DMS 273 (cell line): ENCODE results near the gene PLAGL1.

Experiments
- DNase-seq: peaks from one replicate; lab custom pipeline; 2025; ENCODE audit not compliant: unreplicated experiment; lab: John Stamatoyannopoulos, UW

Gene PLAGL1

DNA sequence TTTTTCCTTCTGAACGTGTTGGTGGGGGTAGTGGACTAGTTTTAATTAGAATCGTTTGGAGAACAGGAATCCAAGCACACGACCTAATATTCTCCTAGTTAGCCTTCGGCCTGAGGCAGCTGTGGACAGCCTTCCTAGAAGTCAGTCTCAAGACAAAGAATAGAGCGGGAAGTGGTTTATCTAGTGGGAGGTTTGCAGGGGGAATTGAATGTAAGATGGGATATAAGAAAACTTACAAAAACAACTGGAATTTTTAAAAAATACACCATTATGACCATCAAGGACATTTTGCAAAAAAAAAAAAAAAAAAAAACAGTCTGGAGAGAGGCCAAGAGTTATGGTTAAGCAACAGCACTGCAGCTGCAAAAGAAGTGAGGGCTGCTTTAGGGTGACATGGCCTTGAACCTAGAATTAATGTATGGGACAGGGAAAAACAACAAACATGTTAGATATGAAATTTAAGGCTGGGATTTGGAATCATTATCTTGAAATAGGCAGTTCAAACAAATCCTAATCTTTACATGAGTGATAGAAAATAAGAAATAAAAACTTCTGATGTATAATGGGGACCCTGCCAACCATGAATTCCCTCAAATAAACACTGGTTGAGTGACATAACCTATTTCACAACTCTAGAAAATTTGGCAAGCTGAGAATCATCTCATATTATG lies 40.2 kb downstream of the PLAGL1 start:
- DNase-seq: no peak

GRCh38 chr6:143966312-143966711 lies 41.7 kb downstream of the PLAGL1 start:
- DNase-seq: no peak

- DNase-seq: no peak
Measured at GRCh38 chr6:143965503-143966171, 42.4 kb downstream of the PLAGL1 start.

- DNase-seq: no peak
Measured at GRCh38 chr6:143964674-143965081, 43.4 kb downstream of the PLAGL1 start.

- no peak for DNase-seq
Measured at GRCh38 chr6:143963158-143963919, 44.7 kb downstream of the PLAGL1 start.

DNA sequence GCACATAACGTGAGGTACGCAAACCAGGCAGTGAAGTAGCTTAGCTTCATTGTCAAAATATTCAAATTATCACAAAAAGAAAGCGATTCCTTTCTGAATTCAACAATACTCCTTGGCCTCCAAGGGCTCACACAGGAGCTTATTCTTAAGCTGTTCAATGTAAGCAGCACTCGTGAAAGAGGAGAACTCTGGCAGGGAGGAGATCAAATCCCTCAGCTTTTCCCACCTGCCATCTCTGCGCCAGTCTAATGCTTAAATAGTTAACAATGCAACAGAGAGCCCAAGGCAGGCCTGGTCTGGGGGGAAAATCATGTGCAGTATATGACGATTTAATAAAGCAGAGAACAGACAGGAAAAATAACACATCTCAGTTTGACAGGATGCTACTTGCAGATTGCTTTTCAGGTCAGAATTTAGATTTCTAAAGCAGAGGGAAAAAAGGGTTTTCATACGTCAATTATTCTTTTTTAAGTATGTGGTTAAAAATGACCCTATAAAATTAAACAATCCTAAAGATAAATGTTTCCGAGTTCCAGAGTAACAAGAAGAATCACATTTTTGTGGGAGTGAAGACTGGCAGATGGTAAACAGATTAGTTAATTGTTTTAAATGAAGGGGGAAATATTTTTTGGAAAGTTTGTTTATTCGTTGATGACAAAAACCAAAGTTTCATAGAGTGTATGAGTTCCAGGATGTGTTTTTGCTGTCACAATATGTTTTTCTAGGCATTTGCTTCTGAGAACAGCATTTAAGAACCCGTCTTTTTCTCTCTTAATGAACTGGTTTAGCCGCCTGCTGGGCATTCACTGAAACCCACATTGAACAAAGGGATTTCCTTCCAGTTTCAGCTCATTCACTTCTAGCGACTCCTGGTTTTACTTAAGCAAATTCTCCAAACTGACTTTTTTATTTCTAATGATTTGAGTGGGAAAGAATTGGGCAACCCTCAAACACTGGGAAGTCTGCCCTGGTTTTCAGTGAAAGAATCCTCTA lies 45.9 kb downstream of the PLAGL1 start:
- no peak for DNase-seq

DNA sequence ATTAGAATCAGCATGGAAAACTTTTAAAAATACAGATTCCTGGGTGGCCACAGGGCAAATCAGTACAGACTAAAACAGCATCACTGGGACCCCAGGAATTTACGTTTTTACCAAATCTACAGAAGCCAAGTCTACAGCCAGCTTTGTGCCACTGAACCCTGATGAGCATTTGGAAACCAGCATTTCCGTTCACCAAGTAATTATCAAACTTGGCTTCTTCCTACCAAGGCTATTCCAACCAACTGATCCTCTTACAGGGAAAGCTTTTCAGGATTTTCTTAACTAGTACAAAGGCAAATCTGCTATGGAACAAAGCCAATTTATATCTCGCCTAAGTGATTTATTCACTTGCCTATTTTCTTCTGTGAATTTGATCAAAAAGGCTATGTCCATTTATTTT lies 47.0 kb downstream of the PLAGL1 start:
- DNase-seq: no peak

DNA sequence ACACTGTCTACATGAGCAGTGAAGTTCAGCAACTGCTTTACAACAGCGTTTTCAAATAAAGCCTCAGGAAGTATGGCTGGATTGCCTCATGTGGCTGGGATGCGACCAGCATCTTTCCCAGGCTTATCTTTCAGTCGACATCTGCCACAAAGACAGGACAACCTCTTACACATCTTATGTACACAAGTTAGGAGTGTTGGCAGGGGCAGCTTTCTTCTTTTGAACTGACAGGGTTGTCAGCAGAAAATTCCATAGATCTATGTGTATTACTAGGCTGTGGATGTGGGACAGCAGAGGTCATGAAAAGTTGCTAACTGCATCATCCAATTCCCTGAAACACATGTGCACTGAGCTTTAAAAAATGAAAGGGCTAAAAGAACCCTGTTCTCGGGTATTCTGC lies 48.1 kb downstream of the PLAGL1 start:
- DNase-seq: no peak

- no peak for DNase-seq
Measured at GRCh38 chr6:143958839-143959399, 49.1 kb downstream of the PLAGL1 start.

GRCh38 chr6:143957679-143958274 lies 50.3 kb downstream of the PLAGL1 start:
- no peak for DNase-seq

DNA sequence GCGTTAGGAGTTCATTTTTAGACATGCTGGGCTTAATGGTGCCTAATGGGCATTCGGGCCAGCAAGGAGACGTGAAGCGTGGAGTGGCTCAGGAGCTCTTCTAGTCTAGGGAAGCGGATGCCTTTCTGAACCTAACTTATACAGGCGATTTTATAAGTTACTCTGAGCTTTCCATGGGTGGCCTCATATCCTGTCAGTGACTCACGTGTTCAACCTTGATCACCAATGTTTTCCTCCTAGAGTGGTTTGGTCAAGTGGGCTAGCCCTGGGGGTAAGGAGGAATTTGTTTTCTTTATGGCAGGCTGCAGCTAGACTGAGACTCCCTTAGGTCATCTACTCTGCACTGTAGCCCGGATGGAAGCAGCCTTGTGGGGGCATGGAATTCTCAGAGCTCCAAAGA lies 52.1 kb downstream of the PLAGL1 start:
- no peak for DNase-seq

GRCh38 chr6:143953922-143954321 lies 54.1 kb downstream of the PLAGL1 start:
- DNase-seq: no peak

- DNase-seq: no peak
Measured at GRCh38 chr6:143952947-143953701, 54.9 kb downstream of the PLAGL1 start.

- DNase-seq: no peak
Measured at GRCh38 chr6:143952060-143952778, 55.8 kb downstream of the PLAGL1 start.

DNA sequence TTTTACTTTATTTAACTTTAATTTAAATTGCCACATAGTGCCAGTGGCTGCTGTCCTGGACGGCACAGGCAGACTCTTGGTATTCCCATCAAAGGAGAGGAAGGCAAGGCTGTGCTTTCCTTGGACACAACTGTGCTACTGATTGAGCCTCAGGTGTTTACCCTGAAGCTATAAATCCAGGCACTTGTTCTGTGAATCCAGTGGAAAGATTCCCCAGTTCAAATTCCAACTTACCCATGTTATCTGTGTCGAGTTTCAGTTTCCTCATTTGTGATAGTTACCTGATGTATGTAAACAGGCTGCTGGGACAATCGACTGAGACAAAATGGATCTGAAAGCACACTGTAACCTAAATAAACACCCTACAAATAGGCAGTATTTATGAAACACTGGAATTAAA lies 57.2 kb downstream of the PLAGL1 start:
- no peak for DNase-seq

DNA sequence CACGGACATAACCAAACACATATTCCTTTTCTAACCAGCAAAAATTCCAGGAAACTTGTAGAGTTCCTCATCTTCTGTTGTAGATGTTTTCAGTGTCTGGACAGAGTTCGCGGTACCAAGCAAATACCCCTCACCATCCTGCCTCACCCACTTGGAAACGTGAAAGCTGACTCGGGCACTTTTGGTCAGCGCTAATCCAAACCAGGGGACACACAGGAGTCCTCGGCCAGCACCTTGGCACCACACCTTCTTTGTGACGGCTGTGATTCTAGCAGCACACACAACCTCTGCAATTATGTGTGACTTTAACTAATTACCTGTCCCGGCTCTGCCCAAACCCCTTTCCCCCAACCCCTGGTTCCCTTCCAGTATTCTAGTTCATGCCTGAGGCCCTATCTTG lies 58.1 kb downstream of the PLAGL1 start:
- DNase-seq: no peak

DNA sequence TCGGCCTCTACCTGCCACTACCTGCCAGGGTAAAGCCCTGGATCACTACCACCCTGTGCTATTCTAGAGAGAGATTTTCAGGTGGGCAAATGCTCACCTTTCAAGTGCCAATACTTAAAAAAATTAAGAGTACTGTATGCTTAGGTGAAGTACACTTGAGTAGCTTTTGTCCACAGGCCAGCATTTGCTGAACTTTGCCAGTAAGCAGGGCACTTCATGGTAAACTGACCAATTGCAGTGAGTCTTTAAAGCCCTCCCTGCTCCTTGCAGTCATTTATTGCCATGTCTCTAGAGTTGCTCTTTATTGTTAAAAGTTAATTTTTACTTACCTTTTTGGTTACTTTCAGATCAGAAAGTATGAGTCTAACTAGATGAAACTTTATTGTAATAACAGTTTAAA lies 58.5 kb downstream of the PLAGL1 start:
- DNase-seq: no peak

- no peak for DNase-seq
Measured at GRCh38 chr6:143948208-143948607, 59.9 kb downstream of the PLAGL1 start.
